Neural cell (in vitro differentiated cells): ENCODE results near the gene RBM33. TPM values are rescaled to one million over a fixed set of nuclear protein-coding genes. Genes with fewer than 3 reads are reported as not detected.

ENCODE experiments used
- H2AFZ ChIP-seq: fragments of 200-600, 300-800 bp; sonication (generic), shearing (Covaris generic); 2 replicates; pipeline ENCODE4 v1.6.0; 2014; ENCODE audit warnings: low read depth, mild to moderate bottlenecking, antibody characterized with exemption, low read length, moderate library complexity
- H3F3A ChIP-seq: fragments of 200-600 bp; shearing (Covaris generic); 2 replicates; pipeline ENCODE4 v1.6.1; 2016; ENCODE audit warnings: mild to moderate bottlenecking, moderate library complexity, mixed read lengths, antibody characterized with exemption, low read length; ENCODE audit not compliant: insufficient read depth, poor library complexity, severe bottlenecking
- H3K27ac ChIP-seq: fragments of 200-600, 300-800 bp; sonication (generic), shearing (Covaris generic); 2 replicates; pipeline ENCODE4 v1.5.1; 2014; ENCODE audit warnings: mild to moderate bottlenecking, low read length, moderate library complexity
- H3K27me3 ChIP-seq: fragments of 300-800, 200-600 bp; sonication (generic), shearing (Covaris generic); 2 replicates; pipeline ENCODE4 v1.6.0; 2014; ENCODE audit warnings: mild to moderate bottlenecking, low read depth, low read length, moderate library complexity; ENCODE audit not compliant: insufficient read depth
- H3K36me3 ChIP-seq: fragments of 300-800, 200-600 bp; sonication (generic), shearing (Covaris generic); 2 replicates; pipeline ENCODE4 v1.5.1; 2014; ENCODE audit warnings: mild to moderate bottlenecking, antibody characterized with exemption, low read length, moderate library complexity; ENCODE audit not compliant: insufficient read depth
- H3K4me2 ChIP-seq: fragments of 300-800, 200-600 bp; sonication (generic), shearing (Covaris generic); 2 replicates; pipeline ENCODE4 v1.6.0; 2014; ENCODE audit warnings: mild to moderate bottlenecking, low read length
- H3K4me3 ChIP-seq: fragments of 300-800, 200-600 bp; sonication (generic), shearing (Covaris generic); 2 replicates; pipeline ENCODE4 v1.5.1; 2014; ENCODE audit warnings: mild to moderate bottlenecking, low read length, moderate library complexity
- H3K79me2 ChIP-seq: fragments of 200-600 bp; shearing (Covaris generic); replicated peaks from 2 replicates; pipeline ENCODE4 v1.6.0; 2014; ENCODE audit warnings: mild to moderate bottlenecking, low read length, moderate library complexity; ENCODE audit not compliant: insufficient read depth
- H3K9ac ChIP-seq: fragments of 300-800, 200-600 bp; sonication (generic), shearing (Covaris generic); 2 replicates; pipeline ENCODE4 v1.6.1; 2016; ENCODE audit warnings: mild to moderate bottlenecking, low read length, mixed read lengths
- H3K9me2 ChIP-seq: fragments of 200-600 bp; shearing (Covaris generic); 2 replicates; pipeline ENCODE4 v1.6.1; 2016; ENCODE audit warnings: mild to moderate bottlenecking, low read length, mixed read lengths; ENCODE audit not compliant: insufficient read depth
- H3K9me3 ChIP-seq: fragments of 200-600, 300-800 bp; sonication (generic), shearing (Covaris generic); 2 replicates; pipeline ENCODE4 v1.6.1; 2016; ENCODE audit warnings: mild to moderate bottlenecking, mixed run types, low read length, moderate library complexity, mixed read lengths
- H4K20me1 ChIP-seq: fragments of 200-600 bp; shearing (Covaris generic); 2 replicates; pipeline ENCODE4 v1.6.1; 2016; ENCODE audit warnings: mild to moderate bottlenecking, mixed run types; ENCODE audit not compliant: insufficient read depth
- EP300 ChIP-seq: fragments of 450-650 bp; conservative IDR thresholded peaks from 2 replicates; pipeline ENCODE4 v1.6.1; 2014; ENCODE audit warnings: antibody characterized with exemption, mild to moderate bottlenecking, moderate library complexity; ENCODE audit not compliant: poor library complexity, severe bottlenecking
- EZH2 ChIP-seq: fragments of 200-600, 300-800 bp; shearing (Covaris generic), sonication (generic); IDR thresholded peaks from 2 replicates; pipeline ENCODE4 v1.6.1; 2014; ENCODE audit warnings: antibody characterized with exemption, low read length, borderline replicate concordance, mild to moderate bottlenecking; ENCODE audit not compliant: insufficient read depth, poor library complexity, severe bottlenecking
- MXI1 ChIP-seq: fragments of 450-650 bp; conservative IDR thresholded peaks from 2 replicates; pipeline ENCODE4 v1.6.1; 2014; ENCODE audit warnings: antibody characterized with exemption, mild to moderate bottlenecking; ENCODE audit not compliant: poor library complexity, severe bottlenecking
- POLR2AphosphoS5 ChIP-seq: IDR thresholded peaks from 2 replicates; pipeline ENCODE4 v1.6.1; 2012
- RAD21 ChIP-seq: fragments of 450-650 bp; conservative IDR thresholded peaks from 2 replicates; pipeline ENCODE4 v1.6.1; 2014; ENCODE audit warnings: antibody characterized with exemption, mild to moderate bottlenecking, moderate library complexity
- SMC3 ChIP-seq: fragments of 450-650 bp; conservative IDR thresholded peaks from 2 replicates; pipeline ENCODE4 v1.6.1; 2014; ENCODE audit warnings: antibody characterized with exemption, mild to moderate bottlenecking, moderate library complexity; ENCODE audit not compliant: poor library complexity
- TAF1 ChIP-seq: IDR thresholded peaks from 2 replicates; pipeline ENCODE4 v1.6.1; 2012; ENCODE audit warnings: low read depth
- polyA plus RNA-seq: library from polyadenylated mRNA; depleted of rRNA; stranded (reverse); fragments of >200 nt; gene quantifications from 2 replicates; pipeline ENCODE4 v1.2.3, GENCODE V29; 2014
- TF ChIP-seq, protein P1 (sequence below): fragments of 450-650 bp; IDR thresholded peaks from 2 replicates; pipeline ENCODE4 v1.5.1; 2014; ENCODE audit warnings: antibody characterized with exemption, mild to moderate bottlenecking, moderate library complexity; ENCODE audit not compliant: poor library complexity, severe bottlenecking
- TF ChIP-seq, protein P2 (sequence below): IDR thresholded peaks from 2 replicates; pipeline ENCODE4 v1.6.1; 2012; ENCODE audit warnings: borderline replicate concordance

RBM33 gene
- polyA plus RNA-seq, 1 donor from 2014 or later, result 53.2 TPM

DNA sequence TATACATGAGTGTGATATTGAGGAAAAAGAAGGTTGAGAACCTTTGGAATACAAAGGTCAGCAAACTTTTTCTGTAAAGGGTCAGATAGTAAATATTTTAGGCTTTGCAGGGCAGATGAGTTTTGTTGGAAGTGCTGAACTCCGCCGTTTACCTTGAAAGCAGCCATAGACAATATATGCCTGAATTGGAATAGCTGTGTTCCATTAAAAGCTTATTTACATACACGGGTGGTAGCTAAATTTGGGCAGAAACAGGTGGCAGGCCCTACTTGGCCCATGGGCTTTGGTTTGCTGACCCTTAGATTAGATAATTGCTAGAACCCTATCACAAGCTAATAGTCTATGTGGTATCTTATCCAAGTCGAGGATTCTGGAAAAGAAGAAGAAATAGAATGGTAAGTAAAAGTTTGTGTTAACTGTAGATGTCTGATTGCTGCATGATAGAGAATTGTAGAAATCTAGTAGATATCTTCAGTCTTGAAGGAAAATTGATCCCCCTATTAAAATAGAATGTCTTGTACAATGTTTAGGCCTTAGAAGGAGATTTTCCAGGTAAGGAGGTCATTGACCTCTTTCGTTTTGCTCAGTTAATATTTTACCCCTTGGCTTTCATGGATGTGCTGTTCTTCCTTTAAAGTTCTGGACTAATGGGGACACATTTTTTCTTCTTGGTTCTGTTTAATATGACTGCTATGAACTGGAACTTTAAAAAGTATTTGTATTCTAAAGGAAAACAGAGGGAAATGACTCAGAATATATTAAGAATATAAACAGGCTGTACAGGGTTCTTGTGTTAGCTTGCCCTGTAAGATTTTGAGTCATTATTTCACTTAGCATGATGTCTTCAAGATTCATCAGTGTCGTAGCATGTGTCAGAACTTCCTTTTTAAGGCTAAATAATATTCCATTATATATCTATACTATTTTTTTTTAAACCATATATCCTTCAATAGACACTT, 8.0 kb downstream of the RBM33 start:
- H2AFZ ChIP-seq, result no peak overlapping the region
- no peaks in the 10 kb centered on the region for H4K20me1 ChIP-seq
- TF ChIP-seq POLR2AphosphoS5 (no peak), RAD21 (no peak), EP300 (no peak), TAF1 (no peak), MXI1 (no peak), EZH2 (no peak), SMC3 (no peak)
- TF ChIP-seq, protein P1, sequence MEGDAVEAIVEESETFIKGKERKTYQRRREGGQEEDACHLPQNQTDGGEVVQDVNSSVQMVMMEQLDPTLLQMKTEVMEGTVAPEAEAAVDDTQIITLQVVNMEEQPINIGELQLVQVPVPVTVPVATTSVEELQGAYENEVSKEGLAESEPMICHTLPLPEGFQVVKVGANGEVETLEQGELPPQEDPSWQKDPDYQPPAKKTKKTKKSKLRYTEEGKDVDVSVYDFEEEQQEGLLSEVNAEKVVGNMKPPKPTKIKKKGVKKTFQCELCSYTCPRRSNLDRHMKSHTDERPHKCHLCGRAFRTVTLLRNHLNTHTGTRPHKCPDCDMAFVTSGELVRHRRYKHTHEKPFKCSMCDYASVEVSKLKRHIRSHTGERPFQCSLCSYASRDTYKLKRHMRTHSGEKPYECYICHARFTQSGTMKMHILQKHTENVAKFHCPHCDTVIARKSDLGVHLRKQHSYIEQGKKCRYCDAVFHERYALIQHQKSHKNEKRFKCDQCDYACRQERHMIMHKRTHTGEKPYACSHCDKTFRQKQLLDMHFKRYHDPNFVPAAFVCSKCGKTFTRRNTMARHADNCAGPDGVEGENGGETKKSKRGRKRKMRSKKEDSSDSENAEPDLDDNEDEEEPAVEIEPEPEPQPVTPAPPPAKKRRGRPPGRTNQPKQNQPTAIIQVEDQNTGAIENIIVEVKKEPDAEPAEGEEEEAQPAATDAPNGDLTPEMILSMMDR, result no peak
- TF ChIP-seq, protein P2, sequence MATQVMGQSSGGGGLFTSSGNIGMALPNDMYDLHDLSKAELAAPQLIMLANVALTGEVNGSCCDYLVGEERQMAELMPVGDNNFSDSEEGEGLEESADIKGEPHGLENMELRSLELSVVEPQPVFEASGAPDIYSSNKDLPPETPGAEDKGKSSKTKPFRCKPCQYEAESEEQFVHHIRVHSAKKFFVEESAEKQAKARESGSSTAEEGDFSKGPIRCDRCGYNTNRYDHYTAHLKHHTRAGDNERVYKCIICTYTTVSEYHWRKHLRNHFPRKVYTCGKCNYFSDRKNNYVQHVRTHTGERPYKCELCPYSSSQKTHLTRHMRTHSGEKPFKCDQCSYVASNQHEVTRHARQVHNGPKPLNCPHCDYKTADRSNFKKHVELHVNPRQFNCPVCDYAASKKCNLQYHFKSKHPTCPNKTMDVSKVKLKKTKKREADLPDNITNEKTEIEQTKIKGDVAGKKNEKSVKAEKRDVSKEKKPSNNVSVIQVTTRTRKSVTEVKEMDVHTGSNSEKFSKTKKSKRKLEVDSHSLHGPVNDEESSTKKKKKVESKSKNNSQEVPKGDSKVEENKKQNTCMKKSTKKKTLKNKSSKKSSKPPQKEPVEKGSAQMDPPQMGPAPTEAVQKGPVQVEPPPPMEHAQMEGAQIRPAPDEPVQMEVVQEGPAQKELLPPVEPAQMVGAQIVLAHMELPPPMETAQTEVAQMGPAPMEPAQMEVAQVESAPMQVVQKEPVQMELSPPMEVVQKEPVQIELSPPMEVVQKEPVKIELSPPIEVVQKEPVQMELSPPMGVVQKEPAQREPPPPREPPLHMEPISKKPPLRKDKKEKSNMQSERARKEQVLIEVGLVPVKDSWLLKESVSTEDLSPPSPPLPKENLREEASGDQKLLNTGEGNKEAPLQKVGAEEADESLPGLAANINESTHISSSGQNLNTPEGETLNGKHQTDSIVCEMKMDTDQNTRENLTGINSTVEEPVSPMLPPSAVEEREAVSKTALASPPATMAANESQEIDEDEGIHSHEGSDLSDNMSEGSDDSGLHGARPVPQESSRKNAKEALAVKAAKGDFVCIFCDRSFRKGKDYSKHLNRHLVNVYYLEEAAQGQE, result no peak
- no peaks in the 10 kb centered on the region for H3K27me3 ChIP-seq
- no peak overlapping the region for H3K4me2 ChIP-seq
- H3K27ac ChIP-seq, result no peak overlapping the region
- no peaks in the 10 kb centered on the region for H3K9me2 ChIP-seq
- H3K79me2 ChIP-seq, result peaks cover 98% of the 10 kb centered on the region
- H3K9ac ChIP-seq, result no peak overlapping the region
- no peak overlapping the region for H3K4me3 ChIP-seq
- H3F3A ChIP-seq, result no peaks in the 10 kb centered on the region
- H3K36me3 ChIP-seq, result no peaks in the 10 kb centered on the region
- H3K9me3 ChIP-seq, result peaks cover 5% of the 10 kb centered on the region

DNA sequence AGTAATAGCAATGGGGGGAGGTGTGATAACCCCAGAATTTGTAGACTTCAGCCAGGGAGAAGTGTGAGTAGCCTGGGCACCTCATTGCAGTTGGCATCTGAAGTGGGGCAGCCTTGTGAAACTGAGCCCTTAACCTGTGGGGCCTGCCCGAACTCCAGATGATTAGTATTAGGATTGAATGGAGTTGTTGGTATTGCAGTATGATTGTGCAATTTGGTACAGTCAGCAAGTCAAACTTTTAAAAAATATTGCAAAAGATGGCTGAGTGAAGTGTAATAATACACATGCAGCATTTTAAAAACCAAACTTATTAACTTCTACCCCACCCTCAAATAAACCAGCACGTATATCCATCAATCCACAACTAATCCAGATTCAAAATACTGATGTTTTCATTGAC, 9.3 kb downstream of the RBM33 start:
- Histone ChIP-seq H4K20me1 (no peaks in the 10 kb centered on the region), H3K9me2 (no peaks in the 10 kb centered on the region), H3K9ac (no peak overlapping the region), H3K9me3 (peaks cover 5% of the 10 kb centered on the region), H2AFZ (no peak overlapping the region), H3K4me2 (no peak overlapping the region), H3K27me3 (no peaks in the 10 kb centered on the region), H3K79me2 (peaks cover 98% of the 10 kb centered on the region), H3K36me3 (no peaks in the 10 kb centered on the region), H3K4me3 (no peak overlapping the region), H3F3A (no peaks in the 10 kb centered on the region), H3K27ac (no peak overlapping the region)
- TF ChIP-seq EP300 (no peak), TAF1 (no peak), MXI1 (no peak), RAD21 (no peak), EZH2 (no peak), POLR2AphosphoS5 (no peak), SMC3 (no peak)
- TF ChIP-seq, protein P2, result no peak
- TF ChIP-seq, protein P1, result no peak
